Liver (tissue), 9 donors: ENCODE measurements around the gene SEMA3B. TPM values are rescaled to one million over a fixed set of nuclear protein-coding genes. Genes with fewer than 3 reads are reported as not detected.

Experiments used
- DNase-seq: peaks from one replicate; pipeline ENCODE4 v3.0.0-alpha.2; 2017; ENCODE audit warnings: low spot score
- H3K27ac ChIP-seq, 2 donors: one replicate each; pipeline ENCODE4 v1.7.0; 2013; ENCODE audit warnings: inconsistent platforms in 2 of 2, low read length in 2 of 2, control low read depth in 1 of 2, low read depth in 1 of 2, mild to moderate bottlenecking in 1 of 2
- H3K27me3 ChIP-seq, 4 donors: one replicate each; pipeline versions ENCODE4 v1.6.1 to v1.7.0; 2013; ENCODE audit warnings: low read length in 3 of 4, inconsistent platforms in 1 of 4, mild to moderate bottlenecking in 1 of 4, moderate library complexity in 1 of 4; ENCODE audit not compliant: control insufficient read depth in 4 of 4, insufficient read depth in 4 of 4
- H3K36me3 ChIP-seq, 4 donors: one replicate each; pipeline versions ENCODE4 v1.6.1 to v1.7.0; 2013; ENCODE audit warnings: low read length in 3 of 4, mild to moderate bottlenecking in 3 of 4, low read depth in 1 of 4, moderate library complexity in 1 of 4; ENCODE audit not compliant: control insufficient read depth in 4 of 4, insufficient read depth in 3 of 4
- H3K4me1 ChIP-seq, 4 donors: one replicate each; pipeline versions ENCODE4 v1.6.1 to v1.7.0; 2013; ENCODE audit warnings: low read length in 3 of 4, mild to moderate bottlenecking in 3 of 4, moderate library complexity in 1 of 4; ENCODE audit not compliant: control insufficient read depth in 4 of 4, insufficient read depth in 4 of 4
- H3K4me3 ChIP-seq, 3 donors: one replicate each; pipeline versions ENCODE4 v1.6.1 to v1.7.0; 2013; ENCODE audit warnings: low read length in 3 of 3, control low read depth in 1 of 3, low read depth in 1 of 3, mild to moderate bottlenecking in 1 of 3
- H3K9ac ChIP-seq, 2 donors: one replicate each; pipeline ENCODE4 v1.7.0; 2013; ENCODE audit warnings: low read length in 2 of 2, mild to moderate bottlenecking in 2 of 2, moderate library complexity in 2 of 2, control low read depth in 1 of 2, low read depth in 1 of 2
- H3K9me3 ChIP-seq, 4 donors: one replicate each; pipeline versions ENCODE4 v1.6.1 to v1.7.0; 2013; ENCODE audit warnings: low read length in 3 of 4; ENCODE audit not compliant: control insufficient read depth in 4 of 4
- EGR1 ChIP-seq, 2 donors: IDR thresholded peaks; 2 replicates each; pipeline ENCODE4 v1.6.1; 2016 to 2018; ENCODE audit warnings: antibody characterized with exemption in 2 of 2, low read depth in 2 of 2
- FOXA1 ChIP-seq: IDR thresholded peaks from 2 replicates; pipeline ENCODE4 v1.6.1; 2016; ENCODE audit warnings: antibody characterized with exemption
- FOXA2 ChIP-seq: IDR thresholded peaks from 2 replicates; pipeline ENCODE4 v1.6.1; 2016; ENCODE audit warnings: antibody characterized with exemption
- GABPA ChIP-seq, 2 donors: IDR thresholded peaks in 1 of 2; conservative IDR thresholded peaks in 1 of 2; 2 replicates each; pipeline ENCODE4 v1.6.1; 2016; ENCODE audit warnings: antibody characterized with exemption in 2 of 2, mild to moderate bottlenecking in 1 of 2, moderate library complexity in 1 of 2
- HNF4A ChIP-seq, 2 donors: conservative IDR thresholded peaks; 2 replicates each; pipeline ENCODE4 v1.6.1; 2016; ENCODE audit warnings: antibody characterized with exemption in 2 of 2, mild to moderate bottlenecking in 2 of 2
- HNF4G ChIP-seq: IDR thresholded peaks from 2 replicates; pipeline ENCODE4 v1.6.1; 2016; ENCODE audit warnings: antibody characterized with exemption
- JUND ChIP-seq, 2 donors: IDR thresholded peaks; 2 replicates each; pipeline ENCODE4 v1.6.1; 2016; ENCODE audit warnings: antibody characterized with exemption in 2 of 2
- NR2F2 ChIP-seq: IDR thresholded peaks from 2 replicates; pipeline ENCODE4 v1.6.1; 2016; ENCODE audit warnings: antibody characterized with exemption
- RAD21 ChIP-seq, 2 donors: IDR thresholded peaks; 2 replicates each; pipeline ENCODE4 v1.6.1; 2016; ENCODE audit warnings: antibody characterized with exemption in 2 of 2, mild to moderate bottlenecking in 2 of 2
- REST ChIP-seq: IDR thresholded peaks from 2 replicates; pipeline ENCODE4 v1.6.1; 2016; ENCODE audit warnings: antibody characterized with exemption, mild to moderate bottlenecking
- SP1 ChIP-seq: IDR thresholded peaks from 2 replicates; pipeline ENCODE4 v1.6.1; 2018; ENCODE audit warnings: antibody characterized with exemption, mild to moderate bottlenecking
- YY1 ChIP-seq: IDR thresholded peaks from 2 replicates; pipeline ENCODE4 v1.6.1; 2016; ENCODE audit warnings: antibody characterized with exemption, mild to moderate bottlenecking
- ZBTB33 ChIP-seq: IDR thresholded peaks from 2 replicates; pipeline ENCODE4 v1.6.1; 2016; ENCODE audit warnings: antibody characterized with exemption
- WGBS: extraction: QIAGEN DNeasy Blood & Tissue Kit; methylation state at CpG from one replicate; pipeline ENCODE4 v1.1.7; 2013; 5-methylcytosine and 5-hydroxymethylcytosine counted together
- polyA plus RNA-seq, 2 donors: library from polyadenylated mRNA; stranded (reverse) in 1 of 2; unstranded in 1 of 2; fragments of 200-250 nt in 1 of 2; fragments of >200 nt in 1 of 2; fragmentation: Nextera tagmentation in 1 of 2; extraction: Ambion mirVana in 1 of 2; gene quantifications; one replicate each; pipeline versions ENCODE4 v1.2.1 to v1.2.3, GENCODE V29; 2013 to 2015
- total RNA-seq, 2 donors: library from RNA; depleted of rRNA; stranded (reverse); fragments of >200 nt; gene quantifications; one replicate each; pipeline ENCODE4 v1.2.3, GENCODE V29; 2014
- TF ChIP-seq, protein P1 (sequence below): IDR thresholded peaks from 2 replicates; pipeline ENCODE4 v1.6.1; 2016; ENCODE audit warnings: antibody characterized with exemption
- TF ChIP-seq, protein P2 (sequence below): fragments of 150-350 bp; IDR thresholded peaks from 2 replicates; pipeline ENCODE4 v1.5.1; 2017; ENCODE audit warnings: improper control_type of control experiment, low read depth, low read length; ENCODE audit not compliant: missing input control
- TF ChIP-seq, protein P3 (sequence below): IDR thresholded peaks from 2 replicates; pipeline ENCODE4 v1.6.1; 2016; ENCODE audit warnings: antibody characterized with exemption
- donor health status: healthy.
- donor health status: healthy.
- donor health status: healthy.
- donor health status: healthy.
- donor health status: healthy.

Gene SEMA3B
- total and polyA plus RNA-seq, 4 donors: 0.40 to 1.5 (median 0.93) TPM

DNA sequence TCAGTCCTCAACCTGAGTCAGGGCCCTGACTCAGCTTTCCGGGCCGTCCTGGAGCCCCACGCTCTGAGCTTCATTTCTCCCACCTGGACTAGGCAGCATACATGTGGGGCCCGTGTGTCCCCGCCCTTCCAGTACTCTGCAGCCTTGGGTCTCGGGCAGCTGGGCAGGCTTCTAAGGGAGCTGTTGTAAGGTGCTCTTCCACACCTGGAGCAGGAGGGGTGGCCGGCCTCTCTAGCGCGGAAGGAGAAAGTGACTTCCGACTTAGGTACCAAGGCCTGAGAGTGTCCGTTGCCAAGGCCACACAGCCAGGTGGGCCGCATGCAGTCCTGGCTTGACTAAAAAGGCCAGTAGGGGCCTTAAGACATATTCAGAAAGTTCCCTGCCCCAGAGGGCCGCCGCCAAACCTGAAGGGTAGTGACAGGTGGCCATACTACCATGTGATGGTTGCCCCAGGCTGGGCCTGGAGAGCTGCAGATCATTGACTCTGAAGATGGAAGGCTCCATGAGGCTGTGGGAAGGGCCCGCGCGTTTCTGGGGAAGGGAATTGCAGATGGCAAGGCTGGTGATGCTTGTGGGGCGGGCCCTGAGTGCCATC is 9.4 kb upstream of the SEMA3B start (continued):
- TF ChIP-seq, protein P1, sequence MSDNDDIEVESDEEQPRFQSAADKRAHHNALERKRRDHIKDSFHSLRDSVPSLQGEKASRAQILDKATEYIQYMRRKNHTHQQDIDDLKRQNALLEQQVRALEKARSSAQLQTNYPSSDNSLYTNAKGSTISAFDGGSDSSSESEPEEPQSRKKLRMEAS: no peak
- TF ChIP-seq SP1 (no peak), YY1 (no peak)

- no peaks in the 10 kb centered on the region for H3K27me3 ChIP-seq
- H3K36me3 ChIP-seq: peaks cover 11 to 21% (median 15%) of the 10 kb centered on the region in 4 donors
- peak overlapping the region; percentile 29 to 64 for H3K9ac ChIP-seq
- TF ChIP-seq, protein P2, sequence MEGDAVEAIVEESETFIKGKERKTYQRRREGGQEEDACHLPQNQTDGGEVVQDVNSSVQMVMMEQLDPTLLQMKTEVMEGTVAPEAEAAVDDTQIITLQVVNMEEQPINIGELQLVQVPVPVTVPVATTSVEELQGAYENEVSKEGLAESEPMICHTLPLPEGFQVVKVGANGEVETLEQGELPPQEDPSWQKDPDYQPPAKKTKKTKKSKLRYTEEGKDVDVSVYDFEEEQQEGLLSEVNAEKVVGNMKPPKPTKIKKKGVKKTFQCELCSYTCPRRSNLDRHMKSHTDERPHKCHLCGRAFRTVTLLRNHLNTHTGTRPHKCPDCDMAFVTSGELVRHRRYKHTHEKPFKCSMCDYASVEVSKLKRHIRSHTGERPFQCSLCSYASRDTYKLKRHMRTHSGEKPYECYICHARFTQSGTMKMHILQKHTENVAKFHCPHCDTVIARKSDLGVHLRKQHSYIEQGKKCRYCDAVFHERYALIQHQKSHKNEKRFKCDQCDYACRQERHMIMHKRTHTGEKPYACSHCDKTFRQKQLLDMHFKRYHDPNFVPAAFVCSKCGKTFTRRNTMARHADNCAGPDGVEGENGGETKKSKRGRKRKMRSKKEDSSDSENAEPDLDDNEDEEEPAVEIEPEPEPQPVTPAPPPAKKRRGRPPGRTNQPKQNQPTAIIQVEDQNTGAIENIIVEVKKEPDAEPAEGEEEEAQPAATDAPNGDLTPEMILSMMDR: peak; percentile 99
- TF ChIP-seq RAD21 (IDR thresholded peaks at IDR 0.05): peak; percentile 70 to 77
- TF ChIP-seq FOXA1: no peak
- no peak for TF ChIP-seq YY1
- peak in 1 of 2 donors; percentile 29 for TF ChIP-seq GABPA (IDR thresholded peaks at IDR 0.05 in 1 of 2, conservative IDR thresholded peaks at IDR 0.05 in 1 of 2)
- peak in 1 of 2 donors; percentile 40 for TF ChIP-seq JUND (IDR thresholded peaks at IDR 0.05)
- peak in 1 of 2 donors; percentile 26 for TF ChIP-seq EGR1 (IDR thresholded peaks at IDR 0.05; ENCODE audit: low read depth in 2 of 2)
- TF ChIP-seq, protein P3, sequence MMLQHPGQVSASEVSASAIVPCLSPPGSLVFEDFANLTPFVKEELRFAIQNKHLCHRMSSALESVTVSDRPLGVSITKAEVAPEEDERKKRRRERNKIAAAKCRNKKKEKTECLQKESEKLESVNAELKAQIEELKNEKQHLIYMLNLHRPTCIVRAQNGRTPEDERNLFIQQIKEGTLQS: no peak
- TF ChIP-seq FOXA2: no peak
- H3K4me1 ChIP-seq: peaks cover 5 to 31% (median 10%) of the 10 kb centered on the region in 4 donors
- H3K4me3 ChIP-seq: peak overlapping the region in 2 of 3 donors; percentile 40 to 66
- no peaks in the 10 kb centered on the region for H3K9me3 ChIP-seq
- peak; percentile 93 for DNase-seq
- H3K27ac ChIP-seq: peak overlapping the region; percentile 79 to 88
- 3% methylated on average over 70 of the region's 70 CpGs for WGBS
These were observed 8.7 kb upstream of the SEMA3B start for GRCh38 chr3:50260027-50260941.

GRCh38 chr3:50260942-50261441 is 8.0 kb upstream of the SEMA3B start:
- no peak for DNase-seq
- 88% methylated on average over 5 of the region's 5 CpGs for WGBS
- Histone ChIP-seq H3K4me3 (no peak overlapping the region), H3K9me3 (no peaks in the 10 kb centered on the region), H3K9ac (no peak overlapping the region), H3K27ac (peak overlapping the region; percentile 76 to 88), H3K4me1 (peaks cover 5 to 28% (median 9%) of the 10 kb centered on the region in 4 donors), H3K27me3 (no peaks in the 10 kb centered on the region), H3K36me3 (peaks cover 11 to 19% (median 15%) of the 10 kb centered on the region in 4 donors)
- TF ChIP-seq NR2F2: no peak
- TF ChIP-seq EGR1 (IDR thresholded peaks at IDR 0.05; ENCODE audit: low read depth in 2 of 2): no peak
- no peak for TF ChIP-seq ZBTB33
- TF ChIP-seq, protein P1: no peak
- TF ChIP-seq YY1: no peak
- no peak for TF ChIP-seq FOXA1
- no peak for TF ChIP-seq SP1
- no peak for TF ChIP-seq GABPA (IDR thresholded peaks at IDR 0.05 in 1 of 2, conservative IDR thresholded peaks at IDR 0.05 in 1 of 2)
- no peak for TF ChIP-seq HNF4A (conservative IDR thresholded peaks at IDR 0.05)
- TF ChIP-seq FOXA2: no peak
- no peak for TF ChIP-seq HNF4G
- TF ChIP-seq REST: no peak
- TF ChIP-seq, protein P2: no peak
